Upper lobe of left lung (tissue), 4 donors: ENCODE measurements around the gene CNR1.

ENCODE experiments used
- EP300 ChIP-seq, 4 donors: sonication (generic); formaldehyde crosslinking; IDR thresholded peaks; one replicate each; pipeline ENCODE4 v1.5.1; 2017; ENCODE audit warnings: antibody characterized with exemption in 4 of 4, control low read depth in 2 of 4
- POLR2A ChIP-seq, 4 donors: fragments of 450-650 bp; IDR thresholded peaks; one replicate each; pipeline ENCODE4 v1.5.1; 2016 to 2017; ENCODE audit warnings: antibody characterized with exemption in 4 of 4, mild to moderate bottlenecking in 2 of 4
- POLR2AphosphoS5 ChIP-seq, 2 donors: sonication (generic); formaldehyde crosslinking; IDR thresholded peaks; one replicate each; pipeline ENCODE4 v1.5.1; 2017; ENCODE audit warnings: antibody characterized with exemption in 2 of 2
- TF ChIP-seq, protein P1 (sequence below), 6 experiments: fragments of 450-650 bp in 4 of 6; fragments of 200-600 bp in 2 of 6; sonication (generic) in 2 of 6; IDR thresholded peaks; one replicate each; pipeline ENCODE4 v1.5.1; 2016 to 2019; ENCODE audit warnings: antibody characterized with exemption in 6 of 6

DNA sequence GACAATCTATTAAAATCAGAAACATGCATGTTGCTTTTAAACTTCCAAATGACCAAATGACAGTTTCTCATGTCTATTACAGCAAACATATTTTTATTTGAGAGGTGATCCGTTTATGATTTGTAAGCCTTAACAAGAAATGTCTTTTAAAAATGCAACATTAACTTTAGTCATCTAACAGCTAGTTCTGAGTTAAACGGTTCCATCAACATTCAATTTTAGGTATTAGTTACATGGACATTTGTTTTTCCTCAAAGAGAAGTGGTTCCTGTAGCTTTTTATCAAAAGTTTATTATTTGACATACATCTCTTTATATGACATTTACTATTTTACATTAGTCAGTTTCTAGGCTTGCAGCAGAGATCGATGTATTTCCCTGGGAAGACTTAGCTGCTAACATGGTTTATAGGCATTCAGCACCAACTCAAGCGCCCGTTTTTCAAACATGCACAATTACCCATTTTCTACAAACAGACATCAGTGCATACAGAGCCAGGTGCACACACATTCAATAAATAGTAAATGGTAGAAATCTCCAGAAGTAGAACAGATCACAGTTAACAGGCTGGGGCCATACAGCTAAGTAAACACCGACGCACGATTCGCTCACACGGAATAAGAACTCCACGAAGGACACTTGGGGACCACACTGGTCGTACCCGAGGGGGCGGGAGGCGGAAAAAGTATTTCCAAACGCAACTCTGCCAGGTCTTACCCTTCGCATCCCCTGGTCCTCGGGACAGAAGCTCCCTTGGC lies 882 bp downstream of the CNR1 start:
- TF ChIP-seq, protein P1, sequence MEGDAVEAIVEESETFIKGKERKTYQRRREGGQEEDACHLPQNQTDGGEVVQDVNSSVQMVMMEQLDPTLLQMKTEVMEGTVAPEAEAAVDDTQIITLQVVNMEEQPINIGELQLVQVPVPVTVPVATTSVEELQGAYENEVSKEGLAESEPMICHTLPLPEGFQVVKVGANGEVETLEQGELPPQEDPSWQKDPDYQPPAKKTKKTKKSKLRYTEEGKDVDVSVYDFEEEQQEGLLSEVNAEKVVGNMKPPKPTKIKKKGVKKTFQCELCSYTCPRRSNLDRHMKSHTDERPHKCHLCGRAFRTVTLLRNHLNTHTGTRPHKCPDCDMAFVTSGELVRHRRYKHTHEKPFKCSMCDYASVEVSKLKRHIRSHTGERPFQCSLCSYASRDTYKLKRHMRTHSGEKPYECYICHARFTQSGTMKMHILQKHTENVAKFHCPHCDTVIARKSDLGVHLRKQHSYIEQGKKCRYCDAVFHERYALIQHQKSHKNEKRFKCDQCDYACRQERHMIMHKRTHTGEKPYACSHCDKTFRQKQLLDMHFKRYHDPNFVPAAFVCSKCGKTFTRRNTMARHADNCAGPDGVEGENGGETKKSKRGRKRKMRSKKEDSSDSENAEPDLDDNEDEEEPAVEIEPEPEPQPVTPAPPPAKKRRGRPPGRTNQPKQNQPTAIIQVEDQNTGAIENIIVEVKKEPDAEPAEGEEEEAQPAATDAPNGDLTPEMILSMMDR (IDR thresholded peaks at IDR 0.05) = no peak
- TF ChIP-seq EP300 (IDR thresholded peaks at IDR 0.05) (no peak), POLR2AphosphoS5 (IDR thresholded peaks at IDR 0.05) (no peak), POLR2A (IDR thresholded peaks at IDR 0.05) (no peak)
